Measurements from ENCODE around the gene WFS1. TPM values are rescaled to one million over a fixed set of nuclear protein-coding genes. Genes with fewer than 3 reads are reported as not detected.
A peak's percentile ranks its signal among the peaks of the same experiment; 100 is the strongest.

The WFS1 gene
- total and polyA plus RNA-seq, 2 of the 13 experiments (the other 11 are each of a cell fraction or from before 2014, with no cell fraction given) = 39.1 to 42.2 TPM

- H3K4me2 ChIP-seq (ENCODE audit: low read depth, low read length) = peak overlapping the region; percentile 90
- no peak for FAIRE-seq
- WGBS (ENCODE audit: low lambda C conversion rate) = 57% methylated on average over 3 of the region's 10 CpGs
- no peak overlapping the region for H2AFZ ChIP-seq (ENCODE audit: low read length)
- peak overlapping the region; percentile 72 for H3K9ac ChIP-seq (ENCODE audit: insufficient read depth, low read depth, low read length)
- no peak for TF ChIP-seq SNAPC2 (CRISPR knock-in tag; IDR thresholded peaks at IDR 0.05)
- TF ChIP-seq ISX (CRISPR knock-in tag; conservative IDR thresholded peaks at IDR 0.05) = no peak
- no peak for TF ChIP-seq ZNF549 (CRISPR knock-in tag; IDR thresholded peaks at IDR 0.05)
- TF ChIP-seq ZNF563 (CRISPR knock-in tag; IDR thresholded peaks at IDR 0.05) = no peak
- intact Hi-C loops (cut with micrococcal nuclease; ENCODE audit: unreplicated experiment) (no loop called here), in situ Hi-C loops (cut with HindIII; ENCODE audit: extremely low pct_ligation_motif_present, low pct_unique_long_range_greater_than_20kb) (no loop called here)
- ChIA-PET CTCF (ENCODE audit: low intra/inter-chr PET ratio, low total read pairs) (no interaction called here), POLR2A (interaction anchor here (1.8 to 1.9 kb wide), 2 partner anchors 33 to 47 kb away, joined by 7 to 18 read pairs; no protein-coding TSS in a partner anchor)
- peaks cover 71% of the 10 kb centered on the region for H3K79me2 ChIP-seq (ENCODE audit: insufficient read depth, low read length)
- peaks cover 95% of the 10 kb centered on the region for H3K4me1 ChIP-seq (ENCODE audit: insufficient read depth, low read length)
- H3K36me3 ChIP-seq (replicated peaks in 1 of 2; ENCODE audit: control insufficient read depth in 1 of 2, insufficient read depth in 2 of 2, low read length in 2 of 2) = peaks cover 16 to 17% of the 10 kb centered on the region in 2 experiments
- ATAC-seq = no peak
- BruUV-seq (replicated peaks) = no TSS peak
- peak overlapping the region; percentile 92 for H3K27ac ChIP-seq (ENCODE audit: extremely low read length, insufficient read depth, low read length)
- H3K27me3 ChIP-seq (ENCODE audit: control insufficient read depth in 1 of 2, insufficient read depth in 2 of 2, low read length in 2 of 2) = no peaks in the 10 kb centered on the region
- H4K20me1 ChIP-seq (ENCODE audit: insufficient read depth, low read length) = no peaks in the 10 kb centered on the region
- no peaks in the 10 kb centered on the region for H3K9me3 ChIP-seq (ENCODE audit: low read length)
- peak overlapping the region; percentile 8 to 70 (median 46); a peak in 4 of 6 replicates for H3K4me3 ChIP-seq (replicated peaks in 1 of 3; ENCODE audit: insufficient read depth in 1 of 3, low read depth in 2 of 3, low read length in 3 of 3)
- DNase-seq (ENCODE audit: low spot score) = no peak
Measured at GRCh38 chr4:6275351-6275750, 5.7 kb downstream of the WFS1 start.

- no peaks in the 10 kb centered on the region for H3K9me3 ChIP-seq (ENCODE audit: low read length)
- no peaks in the 10 kb centered on the region for H3K27me3 ChIP-seq (ENCODE audit: control insufficient read depth in 1 of 2, insufficient read depth in 2 of 2, low read length in 2 of 2)
- peak overlapping the region; percentile 90 for H3K4me2 ChIP-seq (ENCODE audit: low read depth, low read length)
- ChIA-PET POLR2A (interaction anchor here (0.8 to 1.9 kb wide), 7 partner anchors 12 to 413 kb away, joined by 3 to 18 read pairs (median 3); no protein-coding TSS in a partner anchor), CTCF (ENCODE audit: low intra/inter-chr PET ratio, low total read pairs) (no interaction called here)
- H3K9ac ChIP-seq (ENCODE audit: insufficient read depth, low read depth, low read length) = peak overlapping the region; percentile 72
- peaks cover 87% of the 10 kb centered on the region for H3K4me1 ChIP-seq (ENCODE audit: insufficient read depth, low read length)
- in situ Hi-C loops (cut with HindIII; ENCODE audit: extremely low pct_ligation_motif_present, low pct_unique_long_range_greater_than_20kb) = no loop called here
- DNase-seq (ENCODE audit: low spot score) (peak; percentile 92), FAIRE-seq (peak; percentile 76), ATAC-seq (peak; percentile 63)
- WGBS (ENCODE audit: low lambda C conversion rate) = 0% methylated on average over 9 of the region's 22 CpGs
- peak overlapping the region; percentile 8 to 70 (median 46); a peak in 5 of 6 replicates for H3K4me3 ChIP-seq (replicated peaks in 1 of 3; ENCODE audit: insufficient read depth in 1 of 3, low read depth in 2 of 3, low read length in 3 of 3)
- no TSS peak for BruUV-seq (replicated peaks)
- H3K79me2 ChIP-seq (ENCODE audit: insufficient read depth, low read length) = peaks cover 67% of the 10 kb centered on the region
- no peaks in the 10 kb centered on the region for H4K20me1 ChIP-seq (ENCODE audit: insufficient read depth, low read length)
- peaks cover 21 to 25% of the 10 kb centered on the region in 2 experiments for H3K36me3 ChIP-seq (replicated peaks in 1 of 2; ENCODE audit: control insufficient read depth in 1 of 2, insufficient read depth in 2 of 2, low read length in 2 of 2)
- peak overlapping the region; percentile 92 for H3K27ac ChIP-seq (ENCODE audit: extremely low read length, insufficient read depth, low read length)
- H2AFZ ChIP-seq (ENCODE audit: low read length) = no peak overlapping the region
- intact Hi-C loops (cut with micrococcal nuclease; ENCODE audit: unreplicated experiment) = no loop called here
- TF ChIP-seq ZNF891 (CRISPR knock-in tag; IDR thresholded peaks at IDR 0.05) = 0 out of 2 replicates have a peak, but pooled peaks have one; percentile 45
- no peak for TF ChIP-seq ZSCAN29 (CRISPR knock-in tag; conservative IDR thresholded peaks at IDR 0.05)
- no peak for TF ChIP-seq PHF20 (CRISPR knock-in tag; IDR thresholded peaks at IDR 0.05)
- TF ChIP-seq, protein P1, sequence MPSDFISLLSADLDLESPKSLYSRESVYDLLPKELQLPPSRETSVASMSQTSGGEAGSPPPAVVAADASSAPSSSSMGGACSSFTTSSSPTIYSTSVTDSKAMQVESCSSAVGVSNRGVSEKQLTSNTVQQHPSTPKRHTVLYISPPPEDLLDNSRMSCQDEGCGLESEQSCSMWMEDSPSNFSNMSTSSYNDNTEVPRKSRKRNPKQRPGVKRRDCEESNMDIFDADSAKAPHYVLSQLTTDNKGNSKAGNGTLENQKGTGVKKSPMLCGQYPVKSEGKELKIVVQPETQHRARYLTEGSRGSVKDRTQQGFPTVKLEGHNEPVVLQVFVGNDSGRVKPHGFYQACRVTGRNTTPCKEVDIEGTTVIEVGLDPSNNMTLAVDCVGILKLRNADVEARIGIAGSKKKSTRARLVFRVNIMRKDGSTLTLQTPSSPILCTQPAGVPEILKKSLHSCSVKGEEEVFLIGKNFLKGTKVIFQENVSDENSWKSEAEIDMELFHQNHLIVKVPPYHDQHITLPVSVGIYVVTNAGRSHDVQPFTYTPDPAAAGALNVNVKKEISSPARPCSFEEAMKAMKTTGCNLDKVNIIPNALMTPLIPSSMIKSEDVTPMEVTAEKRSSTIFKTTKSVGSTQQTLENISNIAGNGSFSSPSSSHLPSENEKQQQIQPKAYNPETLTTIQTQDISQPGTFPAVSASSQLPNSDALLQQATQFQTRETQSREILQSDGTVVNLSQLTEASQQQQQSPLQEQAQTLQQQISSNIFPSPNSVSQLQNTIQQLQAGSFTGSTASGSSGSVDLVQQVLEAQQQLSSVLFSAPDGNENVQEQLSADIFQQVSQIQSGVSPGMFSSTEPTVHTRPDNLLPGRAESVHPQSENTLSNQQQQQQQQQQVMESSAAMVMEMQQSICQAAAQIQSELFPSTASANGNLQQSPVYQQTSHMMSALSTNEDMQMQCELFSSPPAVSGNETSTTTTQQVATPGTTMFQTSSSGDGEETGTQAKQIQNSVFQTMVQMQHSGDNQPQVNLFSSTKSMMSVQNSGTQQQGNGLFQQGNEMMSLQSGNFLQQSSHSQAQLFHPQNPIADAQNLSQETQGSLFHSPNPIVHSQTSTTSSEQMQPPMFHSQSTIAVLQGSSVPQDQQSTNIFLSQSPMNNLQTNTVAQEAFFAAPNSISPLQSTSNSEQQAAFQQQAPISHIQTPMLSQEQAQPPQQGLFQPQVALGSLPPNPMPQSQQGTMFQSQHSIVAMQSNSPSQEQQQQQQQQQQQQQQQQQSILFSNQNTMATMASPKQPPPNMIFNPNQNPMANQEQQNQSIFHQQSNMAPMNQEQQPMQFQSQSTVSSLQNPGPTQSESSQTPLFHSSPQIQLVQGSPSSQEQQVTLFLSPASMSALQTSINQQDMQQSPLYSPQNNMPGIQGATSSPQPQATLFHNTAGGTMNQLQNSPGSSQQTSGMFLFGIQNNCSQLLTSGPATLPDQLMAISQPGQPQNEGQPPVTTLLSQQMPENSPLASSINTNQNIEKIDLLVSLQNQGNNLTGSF (CRISPR knock-in tag; IDR thresholded peaks at IDR 0.05) = peak; percentile 61; the same call in 1 of the 2 replicates
- TF ChIP-seq, protein P2, sequence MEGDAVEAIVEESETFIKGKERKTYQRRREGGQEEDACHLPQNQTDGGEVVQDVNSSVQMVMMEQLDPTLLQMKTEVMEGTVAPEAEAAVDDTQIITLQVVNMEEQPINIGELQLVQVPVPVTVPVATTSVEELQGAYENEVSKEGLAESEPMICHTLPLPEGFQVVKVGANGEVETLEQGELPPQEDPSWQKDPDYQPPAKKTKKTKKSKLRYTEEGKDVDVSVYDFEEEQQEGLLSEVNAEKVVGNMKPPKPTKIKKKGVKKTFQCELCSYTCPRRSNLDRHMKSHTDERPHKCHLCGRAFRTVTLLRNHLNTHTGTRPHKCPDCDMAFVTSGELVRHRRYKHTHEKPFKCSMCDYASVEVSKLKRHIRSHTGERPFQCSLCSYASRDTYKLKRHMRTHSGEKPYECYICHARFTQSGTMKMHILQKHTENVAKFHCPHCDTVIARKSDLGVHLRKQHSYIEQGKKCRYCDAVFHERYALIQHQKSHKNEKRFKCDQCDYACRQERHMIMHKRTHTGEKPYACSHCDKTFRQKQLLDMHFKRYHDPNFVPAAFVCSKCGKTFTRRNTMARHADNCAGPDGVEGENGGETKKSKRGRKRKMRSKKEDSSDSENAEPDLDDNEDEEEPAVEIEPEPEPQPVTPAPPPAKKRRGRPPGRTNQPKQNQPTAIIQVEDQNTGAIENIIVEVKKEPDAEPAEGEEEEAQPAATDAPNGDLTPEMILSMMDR (CRISPR knock-in tag; IDR thresholded peaks at IDR 0.05) = 0 out of 2 replicates have a peak, but pooled peaks have one; percentile 1
- 0 out of 2 replicates have a peak, but pooled peaks have one; percentile 19 for TF ChIP-seq BRD4 (CRISPR knock-in tag; IDR thresholded peaks at IDR 0.05)
Measured at GRCh38 chr4:6275898-6276806, 6.5 kb downstream of the WFS1 start.
